ENCODE results near the gene LRRC3C.

Gene LRRC3C

GRCh38 chr17:39981766-39982375 is 54.3 kb downstream of the LRRC3C start:
- TF ChIP-seq, protein P1, sequence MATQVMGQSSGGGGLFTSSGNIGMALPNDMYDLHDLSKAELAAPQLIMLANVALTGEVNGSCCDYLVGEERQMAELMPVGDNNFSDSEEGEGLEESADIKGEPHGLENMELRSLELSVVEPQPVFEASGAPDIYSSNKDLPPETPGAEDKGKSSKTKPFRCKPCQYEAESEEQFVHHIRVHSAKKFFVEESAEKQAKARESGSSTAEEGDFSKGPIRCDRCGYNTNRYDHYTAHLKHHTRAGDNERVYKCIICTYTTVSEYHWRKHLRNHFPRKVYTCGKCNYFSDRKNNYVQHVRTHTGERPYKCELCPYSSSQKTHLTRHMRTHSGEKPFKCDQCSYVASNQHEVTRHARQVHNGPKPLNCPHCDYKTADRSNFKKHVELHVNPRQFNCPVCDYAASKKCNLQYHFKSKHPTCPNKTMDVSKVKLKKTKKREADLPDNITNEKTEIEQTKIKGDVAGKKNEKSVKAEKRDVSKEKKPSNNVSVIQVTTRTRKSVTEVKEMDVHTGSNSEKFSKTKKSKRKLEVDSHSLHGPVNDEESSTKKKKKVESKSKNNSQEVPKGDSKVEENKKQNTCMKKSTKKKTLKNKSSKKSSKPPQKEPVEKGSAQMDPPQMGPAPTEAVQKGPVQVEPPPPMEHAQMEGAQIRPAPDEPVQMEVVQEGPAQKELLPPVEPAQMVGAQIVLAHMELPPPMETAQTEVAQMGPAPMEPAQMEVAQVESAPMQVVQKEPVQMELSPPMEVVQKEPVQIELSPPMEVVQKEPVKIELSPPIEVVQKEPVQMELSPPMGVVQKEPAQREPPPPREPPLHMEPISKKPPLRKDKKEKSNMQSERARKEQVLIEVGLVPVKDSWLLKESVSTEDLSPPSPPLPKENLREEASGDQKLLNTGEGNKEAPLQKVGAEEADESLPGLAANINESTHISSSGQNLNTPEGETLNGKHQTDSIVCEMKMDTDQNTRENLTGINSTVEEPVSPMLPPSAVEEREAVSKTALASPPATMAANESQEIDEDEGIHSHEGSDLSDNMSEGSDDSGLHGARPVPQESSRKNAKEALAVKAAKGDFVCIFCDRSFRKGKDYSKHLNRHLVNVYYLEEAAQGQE (IDR thresholded peaks at IDR 0.05; ENCODE audit: insufficient read depth in 1 of 2, low read depth in 2 of 2, low read length in 2 of 2), result no peak
- TF ChIP-seq TAF1 (IDR thresholded peaks at IDR 0.05; ENCODE audit: borderline replicate concordance, insufficient read depth, low read length) (no peak), POLR2AphosphoS5 (IDR thresholded peaks at IDR 0.05; ENCODE audit: low read depth, low read length) (no peak), FOXP2 (optimal IDR thresholded peaks at IDR 0.05; ENCODE audit: borderline replicate concordance, extremely low read depth, extremely low read length, insufficient read depth) (no peak), SIN3A (IDR thresholded peaks at IDR 0.05; ENCODE audit: borderline replicate concordance, insufficient read depth, low read length) (no peak)

- TF ChIP-seq POLR2AphosphoS5 (IDR thresholded peaks at IDR 0.05; ENCODE audit: low read depth, low read length) (no peak), TAF1 (IDR thresholded peaks at IDR 0.05; ENCODE audit: borderline replicate concordance, insufficient read depth, low read length) (no peak), SIN3A (IDR thresholded peaks at IDR 0.05; ENCODE audit: borderline replicate concordance, insufficient read depth, low read length) (no peak), FOXP2 (optimal IDR thresholded peaks at IDR 0.05; ENCODE audit: borderline replicate concordance, extremely low read depth, extremely low read length, insufficient read depth) (no peak)
- TF ChIP-seq, protein P1 (IDR thresholded peaks at IDR 0.05; ENCODE audit: insufficient read depth in 1 of 2, low read depth in 2 of 2, low read length in 2 of 2), result no peak
These were observed 60.8 kb downstream of the LRRC3C start for GRCh38 chr17:39988206-39988810.

DNA sequence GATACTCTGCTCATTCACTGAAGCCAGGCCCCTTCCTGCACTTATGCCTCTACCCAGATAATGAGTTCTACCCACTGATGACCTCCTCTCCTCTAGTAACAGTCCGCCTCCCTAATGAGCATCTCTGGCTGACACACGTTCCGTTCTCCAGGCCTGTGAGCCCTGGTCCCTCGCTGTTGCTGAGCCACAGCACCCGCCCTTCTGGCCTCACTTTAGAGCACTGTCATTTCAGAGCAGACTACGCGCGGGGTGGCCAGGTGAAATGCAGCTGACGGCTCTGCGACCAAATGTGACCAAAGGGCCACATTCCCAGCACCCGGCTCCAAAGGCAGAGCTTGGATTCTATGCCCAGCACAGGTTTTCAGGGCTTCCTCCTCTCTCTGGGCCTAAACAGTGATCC is 66.9 kb downstream of the LRRC3C start:
- TF ChIP-seq POLR2AphosphoS5 (IDR thresholded peaks at IDR 0.05; ENCODE audit: low read depth, low read length), result no peak
- TF ChIP-seq SIN3A (IDR thresholded peaks at IDR 0.05; ENCODE audit: borderline replicate concordance, insufficient read depth, low read length), result no peak
- no peak for TF ChIP-seq FOXP2 (optimal IDR thresholded peaks at IDR 0.05; ENCODE audit: borderline replicate concordance, extremely low read depth, extremely low read length, insufficient read depth)

Data from PFSK-1 (cell line).